Pons (tissue), 1 donor: Measurements from ENCODE around the gene MOCS2.
"Not testable (repeated sequence)": the region's sequence is repeated elsewhere in the genome, so short reads cannot be mapped to it uniquely, and the experiment has no call there.

Source experiments
- DNase-seq: peaks from one replicate; pipeline ENCODE4 v3.0.0-alpha.2; 2016; ENCODE audit warnings: low spot score

The MOCS2 gene

GRCh38 chr5:53109443-53110127, at the start of gene MOCS2:
Gene MOCS2, minus strand, starts transcription at chr5:53109757. Its CDS starts 2,583 bp downstream, at chr5:53107174.
- DNase-seq: peak; percentile 88

- no peak for DNase-seq
Measured at GRCh38 chr5:53151713-53152458, 42.3 kb upstream of the MOCS2 start.

GRCh38 chr5:53133020-53133419, 23.5 kb upstream of the MOCS2 start:
- DNase-seq: no peak

- no peak for DNase-seq
Measured at GRCh38 chr5:53130266-53130665, 20.7 kb upstream of the MOCS2 start.

- DNase-seq: no peak
Measured at GRCh38 chr5:53128481-53128880, 18.9 kb upstream of the MOCS2 start.

GRCh38 chr5:53127107-53127506, 17.6 kb upstream of the MOCS2 start:
- DNase-seq: no peak

- no peak for DNase-seq
Measured at GRCh38 chr5:53126521-53126920, 17.0 kb upstream of the MOCS2 start.

- no peak for DNase-seq
Measured at GRCh38 chr5:53123702-53124101, 14.1 kb upstream of the MOCS2 start.

- DNase-seq: no peak
Measured at GRCh38 chr5:53120165-53120564, 10.6 kb upstream of the MOCS2 start.

- DNase-seq: no peak
Measured at GRCh38 chr5:53118879-53119278, 9.3 kb upstream of the MOCS2 start.

- no peak for DNase-seq
Measured at GRCh38 chr5:53116597-53116996, 7.0 kb upstream of the MOCS2 start.

GRCh38 chr5:53114988-53115387, 5.4 kb upstream of the MOCS2 start:
- DNase-seq: no peak

- no peak for DNase-seq
Measured at GRCh38 chr5:53113947-53114346, 4.4 kb upstream of the MOCS2 start.

- no peak for DNase-seq
Measured at GRCh38 chr5:53112909-53113308, 3.4 kb upstream of the MOCS2 start.

- not testable (repeated sequence) for DNase-seq
Measured at GRCh38 chr5:53112307-53112706, 2.8 kb upstream of the MOCS2 start.

- peak; percentile 31 for DNase-seq
Measured at GRCh38 chr5:53111139-53111538, 1.6 kb upstream of the MOCS2 start.

GRCh38 chr5:53110156-53110555, 599 bp upstream of the MOCS2 start:
- no peak for DNase-seq

GRCh38 chr5:53109056-53109442, 508 bp downstream of the MOCS2 start:
- DNase-seq: peak; percentile 70

GRCh38 chr5:53105611-53106300, 3.8 kb downstream of the MOCS2 start:
- DNase-seq: no peak

GRCh38 chr5:53100606-53101005, 9.0 kb downstream of the MOCS2 start:
- no peak for DNase-seq

GRCh38 chr5:53099546-53099945, 10.0 kb downstream of the MOCS2 start:
- no peak for DNase-seq

- peak; percentile 84 for DNase-seq
Measured at GRCh38 chr5:53095931-53096525, 13.5 kb downstream of the MOCS2 start.

GRCh38 chr5:53095217-53095616, 14.3 kb downstream of the MOCS2 start:
- no peak for DNase-seq
